Ishikawa (cell line): ENCODE results near the gene NTNG1.

Experiments
- CREB1 ChIP-seq: IDR thresholded peaks from 2 replicates; pipeline ENCODE4 v1.6.1; 2012; ENCODE audit warnings: low read depth
- FOXM1 ChIP-seq: IDR thresholded peaks from 2 replicates; pipeline ENCODE4 v1.6.1; 2012; ENCODE audit warnings: low read depth, borderline replicate concordance
- RAD21 ChIP-seq: IDR thresholded peaks from 2 replicates; pipeline ENCODE4 v1.6.1; 2012; ENCODE audit warnings: low read depth
- TF ChIP-seq, protein P1 (sequence below): IDR thresholded peaks from 2 replicates; pipeline ENCODE4 v1.6.1; 2012; ENCODE audit warnings: low read depth, mild to moderate bottlenecking

DNA sequence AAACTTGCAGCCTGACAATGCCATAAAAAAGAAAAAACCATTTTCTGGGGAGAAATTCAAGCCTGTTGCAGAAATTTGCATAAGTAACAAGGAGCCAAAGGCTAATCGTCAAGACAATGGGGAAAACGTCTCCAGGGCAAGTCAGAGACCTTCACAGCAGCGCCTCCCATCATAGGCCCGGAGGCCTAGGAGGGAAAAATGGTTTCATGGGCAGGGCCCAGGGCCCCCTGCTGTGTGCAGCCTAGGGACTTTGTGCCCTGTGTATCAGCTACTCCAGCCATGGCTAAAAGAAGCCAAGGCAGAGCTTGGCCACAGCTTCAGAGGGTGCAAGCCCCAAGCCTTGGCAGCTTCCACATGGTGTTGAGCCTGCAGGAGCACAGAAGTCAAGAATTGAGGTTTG is 369.5 kb downstream of the NTNG1 start:
- TF ChIP-seq, protein P1, sequence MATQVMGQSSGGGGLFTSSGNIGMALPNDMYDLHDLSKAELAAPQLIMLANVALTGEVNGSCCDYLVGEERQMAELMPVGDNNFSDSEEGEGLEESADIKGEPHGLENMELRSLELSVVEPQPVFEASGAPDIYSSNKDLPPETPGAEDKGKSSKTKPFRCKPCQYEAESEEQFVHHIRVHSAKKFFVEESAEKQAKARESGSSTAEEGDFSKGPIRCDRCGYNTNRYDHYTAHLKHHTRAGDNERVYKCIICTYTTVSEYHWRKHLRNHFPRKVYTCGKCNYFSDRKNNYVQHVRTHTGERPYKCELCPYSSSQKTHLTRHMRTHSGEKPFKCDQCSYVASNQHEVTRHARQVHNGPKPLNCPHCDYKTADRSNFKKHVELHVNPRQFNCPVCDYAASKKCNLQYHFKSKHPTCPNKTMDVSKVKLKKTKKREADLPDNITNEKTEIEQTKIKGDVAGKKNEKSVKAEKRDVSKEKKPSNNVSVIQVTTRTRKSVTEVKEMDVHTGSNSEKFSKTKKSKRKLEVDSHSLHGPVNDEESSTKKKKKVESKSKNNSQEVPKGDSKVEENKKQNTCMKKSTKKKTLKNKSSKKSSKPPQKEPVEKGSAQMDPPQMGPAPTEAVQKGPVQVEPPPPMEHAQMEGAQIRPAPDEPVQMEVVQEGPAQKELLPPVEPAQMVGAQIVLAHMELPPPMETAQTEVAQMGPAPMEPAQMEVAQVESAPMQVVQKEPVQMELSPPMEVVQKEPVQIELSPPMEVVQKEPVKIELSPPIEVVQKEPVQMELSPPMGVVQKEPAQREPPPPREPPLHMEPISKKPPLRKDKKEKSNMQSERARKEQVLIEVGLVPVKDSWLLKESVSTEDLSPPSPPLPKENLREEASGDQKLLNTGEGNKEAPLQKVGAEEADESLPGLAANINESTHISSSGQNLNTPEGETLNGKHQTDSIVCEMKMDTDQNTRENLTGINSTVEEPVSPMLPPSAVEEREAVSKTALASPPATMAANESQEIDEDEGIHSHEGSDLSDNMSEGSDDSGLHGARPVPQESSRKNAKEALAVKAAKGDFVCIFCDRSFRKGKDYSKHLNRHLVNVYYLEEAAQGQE = no peak
- TF ChIP-seq CREB1 (no peak), RAD21 (no peak), FOXM1 (no peak)
